PFSK-1 (cell line): ENCODE measurements around the gene DLGAP1.

Source experiments
- FOXP2 ChIP-seq: optimal IDR thresholded peaks from 2 replicates; pipeline ENCODE3; 2011; ENCODE audit warnings: borderline replicate concordance, control low read depth, inconsistent platforms; ENCODE audit not compliant: insufficient read depth; ENCODE audit errors: extremely low read length, extremely low read depth
- POLR2AphosphoS5 ChIP-seq: IDR thresholded peaks from 2 replicates; pipeline ENCODE4 v1.6.1; 2012; ENCODE audit warnings: low read depth, mild to moderate bottlenecking, control low read depth, low read length, moderate library complexity

DNA sequence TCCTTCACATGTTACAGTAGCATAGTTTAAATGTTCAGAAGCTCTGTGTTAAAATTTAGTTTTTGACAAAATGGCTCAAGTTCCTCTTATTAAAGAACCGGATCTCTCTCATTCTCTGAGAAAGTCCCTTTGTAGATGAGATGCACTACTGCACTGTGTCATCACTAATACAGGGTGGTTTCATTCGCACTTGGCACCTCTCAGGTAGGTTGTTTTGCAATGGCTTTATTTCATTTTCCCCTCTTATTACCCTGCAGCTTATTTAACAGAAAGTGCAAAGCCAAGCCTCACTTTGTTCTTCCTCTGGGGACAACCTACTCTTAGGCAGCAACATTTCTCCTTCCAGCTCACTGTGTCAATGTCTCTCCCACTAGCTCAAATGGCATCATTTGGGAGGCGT, 185.1 kb downstream of the DLGAP1 start:
- TF ChIP-seq POLR2AphosphoS5 (no peak), FOXP2 (no peak)
